Lower lobe of right lung (tissue), 2 donors: ENCODE measurements around the gene FAM234B. TPM values are rescaled to one million over a fixed set of nuclear protein-coding genes. Genes with fewer than 3 reads are reported as not detected.

Source experiments
- ATAC-seq, 2 donors: fragments of 200-7000 bp; cut with Tn5 transposase; one replicate each; pipeline ENCODE4 v1.9.1; 2020 to 2022; ENCODE audit warnings: mild to moderate bottlenecking in 2 of 2, moderate library complexity in 2 of 2
- DNase-seq: peaks from one replicate; pipeline ENCODE4 v3.0.0-alpha.2; 2020
- H3K27ac ChIP-seq: fragments of 200-600 bp; one replicate; pipeline ENCODE4 v1.8.0; 2022
- H3K27me3 ChIP-seq: fragments of 200-600 bp; one replicate; pipeline ENCODE4 v1.8.0; 2022; ENCODE audit warnings: low read depth
- H3K36me3 ChIP-seq: fragments of 200-600 bp; one replicate; pipeline ENCODE4 v1.8.0; 2022; ENCODE audit warnings: mild to moderate bottlenecking
- H3K4me1 ChIP-seq: fragments of 200-600 bp; one replicate; pipeline ENCODE4 v1.8.0; 2022
- H3K4me3 ChIP-seq: fragments of 200-600 bp; one replicate; pipeline ENCODE4 v1.8.0; 2022; ENCODE audit warnings: mild to moderate bottlenecking
- H3K9me3 ChIP-seq: fragments of 200-600 bp; one replicate; pipeline ENCODE4 v1.8.0; 2022
- CTCF ChIP-seq: fragments of 200-600 bp; IDR thresholded peaks from one replicate; pipeline ENCODE4 v1.8.0; 2022; ENCODE audit warnings: antibody characterized with exemption, mild to moderate bottlenecking
- intact Hi-C: fragments of 100-400 bp; cut with DNase I; formaldehyde crosslinking; loops from one replicate; pipeline ENCODE4 v1.11.0; 2022
- total RNA-seq: library from RNA; stranded (reverse); fragmentation: NEBNext Ultra II Directional; extraction: Animal tissue kit (Norgen Biotek cat#: 25700); gene quantifications from one replicate; pipeline ENCODE4 v1.2.1, GENCODE V29; 2021
- donor health status: DM: no; HTN: yes; CAD: no; lungs with severe emphysema.

FAM234B gene
- total RNA-seq, 1 donor from 2014 or later = 7.5 TPM

GRCh38 chr12:13039328-13039956 is 4.7 kb upstream of the FAM234B start:
- Histone ChIP-seq H3K36me3 (no peaks in the 10 kb centered on the region), H3K9me3 (no peaks in the 10 kb centered on the region), H3K27ac (no peak overlapping the region), H3K4me1 (peaks cover 5% of the 10 kb centered on the region), H3K4me3 (no peak overlapping the region), H3K27me3 (no peaks in the 10 kb centered on the region)
- intact Hi-C loops = no loop called here
- no peak for TF ChIP-seq CTCF
- no peak for ATAC-seq
- no peak for DNase-seq

GRCh38 chr12:13041224-13041623 is 3.0 kb upstream of the FAM234B start:
- H3K27me3 ChIP-seq = no peaks in the 10 kb centered on the region
- TF ChIP-seq CTCF = no peak
- no peak overlapping the region for H3K27ac ChIP-seq
- intact Hi-C loops = no loop called here
- no peak overlapping the region for H3K4me3 ChIP-seq
- no peaks in the 10 kb centered on the region for H3K36me3 ChIP-seq
- DNase-seq (no peak), ATAC-seq (peak; percentile 26 to 71)
- H3K4me1 ChIP-seq = peaks cover 10% of the 10 kb centered on the region
- H3K9me3 ChIP-seq = no peaks in the 10 kb centered on the region

- intact Hi-C loops = no loop called here
- no peak overlapping the region for H3K27ac ChIP-seq
- ATAC-seq = no peak
- no peak for DNase-seq
- H3K4me1 ChIP-seq = peaks cover 10% of the 10 kb centered on the region
- no peak for TF ChIP-seq CTCF
- H3K36me3 ChIP-seq = no peaks in the 10 kb centered on the region
- no peak overlapping the region for H3K4me3 ChIP-seq
- no peaks in the 10 kb centered on the region for H3K9me3 ChIP-seq
- H3K27me3 ChIP-seq = no peaks in the 10 kb centered on the region
Observed at GRCh38 chr12:13042666-13043230, 1.4 kb upstream of the FAM234B start.

- no peak for TF ChIP-seq CTCF
Observed at GRCh38 chr12:13044906-13045299, 722 bp downstream of the FAM234B start.

GRCh38 chr12:13045816-13046215 is 1.6 kb downstream of the FAM234B start:
- no peaks in the 10 kb centered on the region for H3K27me3 ChIP-seq
- H3K36me3 ChIP-seq = no peaks in the 10 kb centered on the region
- no peak overlapping the region for H3K4me3 ChIP-seq
- intact Hi-C loops = no loop called here
- no peak for TF ChIP-seq CTCF
- no peak overlapping the region for H3K27ac ChIP-seq
- no peaks in the 10 kb centered on the region for H3K9me3 ChIP-seq
- H3K4me1 ChIP-seq = peaks cover 10% of the 10 kb centered on the region
- DNase-seq = no peak
- ATAC-seq = no peak

More at GRCh38 chr12:13044906-13045299, 722 bp downstream of the FAM234B start:
- DNase-seq (no peak), ATAC-seq (no peak)
- Histone ChIP-seq H3K27me3 (no peaks in the 10 kb centered on the region), H3K27ac (no peak overlapping the region), H3K9me3 (no peaks in the 10 kb centered on the region), H3K36me3 (no peaks in the 10 kb centered on the region), H3K4me1 (peaks cover 10% of the 10 kb centered on the region), H3K4me3 (peak overlapping the region; percentile 76)
- intact Hi-C loops = no loop called here
